Activated CD4-positive, alpha-beta T cell treated with anti-CD3 and anti-CD28 coated beads, Interleukin-2, amount 10 ng/mL, durations not matched to agents 7 days and 5 days (primary cell): Measurements from ENCODE around the gene HIVEP3. TPM values are rescaled to one million over a fixed set of nuclear protein-coding genes. Genes with fewer than 3 reads are reported as not detected.
A peak's percentile ranks its signal among the peaks of the same experiment; 100 is the strongest.

Experiments used
- CTCF ChIA-PET: fragments of 350-600 bp; sonication (Branson Sonifier 250); formaldehyde crosslinking; loops from one replicate; lab custom pipeline; 2021; ENCODE audit warnings: antibody characterized with exemption; lab: Charles Lee
- POLR2A ChIA-PET: fragments of 350-600 bp; sonication (Branson Sonifier 250); formaldehyde crosslinking; loops from one replicate; lab custom pipeline; 2021; ENCODE audit warnings: antibody characterized with exemption; lab: Charles Lee
- DNase-seq: peaks from one replicate; pipeline ENCODE4 v3.0.0-alpha.2; 2020
- H3K27ac Mint-ChIP-seq: one replicate; pipeline ENCODE4 v1.8.0; 2021; ENCODE audit warnings: mild to moderate bottlenecking, moderate library complexity, mixed read lengths
- H3K27me3 Mint-ChIP-seq: one replicate; pipeline ENCODE4 v1.8.0; 2021; ENCODE audit warnings: mixed read lengths
- H3K36me3 Mint-ChIP-seq: one replicate; pipeline ENCODE4 v1.8.0; 2021; ENCODE audit warnings: low read depth, mixed read lengths
- H3K4me1 Mint-ChIP-seq: one replicate; pipeline ENCODE4 v1.8.0; 2021; ENCODE audit warnings: mixed read lengths
- H3K4me3 Mint-ChIP-seq: one replicate; pipeline ENCODE4 v1.8.0; 2021; ENCODE audit warnings: mild to moderate bottlenecking, moderate library complexity, mixed read lengths
- H3K9me3 Mint-ChIP-seq: one replicate; pipeline ENCODE4 v1.8.0; 2021; ENCODE audit warnings: mixed read lengths
- total RNA-seq, 2 experiments: library from RNA; stranded (reverse); gene quantifications; one replicate each; pipeline ENCODE4 v1.2.3, GENCODE V29; 2021

HIVEP3 gene
- total RNA-seq, 2 experiments from 2014 or later, result 18.4 to 21.5 TPM

- Mint-ChIP-seq H3K36me3 (peaks cover 3% of the 10 kb centered on the region), H3K4me3 (no peak overlapping the region), H3K27ac (no peak overlapping the region), H3K27me3 (no peaks in the 10 kb centered on the region), H3K4me1 (peaks cover 74% of the 10 kb centered on the region), H3K9me3 (no peaks in the 10 kb centered on the region)
- CTCF ChIA-PET, result interaction anchor here (1.0 to 1.3 kb wide), 4 partner anchors 11 to 236 kb away, joined by 3 read pairs; no protein-coding TSS in a partner anchor
- POLR2A ChIA-PET, result no interaction called here
- DNase-seq, result no peak
Measured at GRCh38 chr1:41809692-41810091, 109.0 kb downstream of the HIVEP3 start.

- H3K27me3 Mint-ChIP-seq, result no peaks in the 10 kb centered on the region
- POLR2A ChIA-PET, result no interaction called here
Measured at GRCh38 chr1:41807390-41807789, 111.3 kb downstream of the HIVEP3 start.

GRCh38 chr1:41806472-41807155 is 112.1 kb downstream of the HIVEP3 start:
- peak; percentile 59 for DNase-seq
- ChIA-PET POLR2A (no interaction called here), CTCF (no interaction called here)
- Mint-ChIP-seq H3K27ac (peak overlapping the region; percentile 92), H3K36me3 (peaks cover 9% of the 10 kb centered on the region), H3K27me3 (no peaks in the 10 kb centered on the region), H3K9me3 (no peaks in the 10 kb centered on the region), H3K4me1 (peaks cover 93% of the 10 kb centered on the region), H3K4me3 (peak overlapping the region; percentile 62)

More at GRCh38 chr1:41807390-41807789, 111.3 kb downstream of the HIVEP3 start:
- CTCF ChIA-PET, result no interaction called here
- Mint-ChIP-seq H3K4me3 (peak overlapping the region; percentile 62), H3K9me3 (no peaks in the 10 kb centered on the region), H3K4me1 (peaks cover 92% of the 10 kb centered on the region), H3K27ac (peak overlapping the region; percentile 92), H3K36me3 (peaks cover 9% of the 10 kb centered on the region)
- DNase-seq, result no peak

DNA sequence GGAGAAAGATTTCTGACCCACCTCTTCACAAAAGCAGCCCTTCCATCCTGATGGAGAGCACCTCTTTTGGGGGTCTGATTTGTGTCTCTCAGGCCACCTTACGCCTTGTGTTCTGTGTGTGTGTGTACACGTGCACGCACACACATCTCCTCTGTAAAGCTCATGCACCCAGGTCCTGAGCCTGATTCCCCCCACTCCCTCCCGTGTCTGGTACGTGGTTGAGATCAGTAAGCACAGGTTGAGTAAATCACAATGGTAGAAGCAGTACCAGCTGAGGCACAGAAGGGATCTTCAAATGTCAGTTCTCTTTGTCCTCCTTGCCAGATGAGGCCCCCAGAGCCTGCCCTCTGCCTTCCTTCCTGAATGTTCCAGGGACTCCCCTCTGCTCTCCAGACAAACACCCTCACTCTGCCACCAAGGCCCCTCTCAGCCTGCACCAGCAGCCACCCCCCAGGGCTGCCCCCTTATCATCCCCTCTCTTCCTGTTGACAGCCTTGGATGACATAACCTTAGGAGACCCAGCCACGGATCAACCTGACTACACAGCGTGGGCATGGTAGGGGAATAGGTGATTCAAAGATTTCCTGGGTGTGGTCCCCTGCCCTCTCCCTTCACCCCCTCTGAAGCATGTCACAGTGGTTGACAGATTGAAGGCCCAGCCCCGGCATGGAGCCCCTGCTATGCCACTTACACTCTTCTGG is 112.8 kb downstream of the HIVEP3 start:
- H3K27me3 Mint-ChIP-seq, result no peaks in the 10 kb centered on the region
- POLR2A ChIA-PET, result no interaction called here
- peak overlapping the region; percentile 92 for H3K27ac Mint-ChIP-seq

DNA sequence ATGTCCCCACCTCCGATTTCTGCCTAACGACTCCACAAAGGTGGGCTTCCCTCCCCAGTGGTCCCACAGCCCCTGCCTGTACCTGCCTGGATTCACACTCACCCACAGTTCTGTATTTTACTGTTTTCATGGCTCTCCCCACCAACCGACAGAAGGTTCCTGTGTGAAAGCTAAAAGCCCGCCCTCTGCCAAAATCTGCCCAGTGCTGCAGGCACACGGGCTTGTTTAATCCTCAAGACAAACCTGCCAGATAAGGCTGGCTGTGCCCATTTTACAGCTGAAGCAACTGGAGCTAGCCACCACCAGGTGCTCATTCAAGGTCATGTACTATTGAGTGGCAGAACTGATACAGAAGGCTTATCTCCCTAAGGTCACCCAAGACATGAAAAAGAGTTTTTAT is 114.5 kb downstream of the HIVEP3 start:
- Mint-ChIP-seq H3K27ac (peak overlapping the region; percentile 73), H3K27me3 (no peaks in the 10 kb centered on the region), H3K36me3 (peaks cover 20% of the 10 kb centered on the region), H3K9me3 (no peaks in the 10 kb centered on the region), H3K4me1 (peaks cover 94% of the 10 kb centered on the region), H3K4me3 (no peak overlapping the region)
- peak; percentile 57 for DNase-seq
- CTCF ChIA-PET, result interaction anchor here (1.3 to 1.8 kb wide), 3 partner anchors 12 to 20 kb away, joined by 3 to 6 read pairs (median 3); no protein-coding TSS in a partner anchor
- POLR2A ChIA-PET, result no interaction called here

More for the DNA sequence above, 112.8 kb downstream of the HIVEP3 start:
- Mint-ChIP-seq H3K9me3 (no peaks in the 10 kb centered on the region), H3K4me3 (peak overlapping the region; percentile 62), H3K36me3 (peaks cover 11% of the 10 kb centered on the region), H3K4me1 (peaks cover 93% of the 10 kb centered on the region)
- CTCF ChIA-PET, result interaction anchor here (0.9 to 1.2 kb wide), 3 partner anchors 134 to 870 kb away, joined by 3 read pairs; no protein-coding TSS in a partner anchor
- DNase-seq, result peak; percentile 46

DNA sequence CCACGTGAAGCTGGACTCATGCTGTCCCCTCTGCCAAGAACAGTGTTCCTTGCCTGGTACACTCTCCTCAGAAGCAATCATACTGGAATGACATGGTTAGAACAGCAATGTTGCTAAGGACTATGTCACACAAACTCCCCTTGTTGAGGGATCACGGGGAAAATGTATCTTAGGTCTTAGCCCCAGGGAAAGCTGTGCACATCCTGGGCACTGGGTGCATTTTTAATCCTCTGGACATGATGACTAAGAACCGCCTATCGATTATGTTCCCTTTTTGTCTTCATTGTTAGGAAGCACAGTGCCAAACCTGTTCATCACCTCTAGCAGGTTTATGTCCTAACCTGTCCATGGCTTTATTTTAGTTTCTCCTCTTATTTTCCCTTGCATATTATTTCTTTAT is 115.1 kb downstream of the HIVEP3 start:
- Mint-ChIP-seq H3K36me3 (peaks cover 24% of the 10 kb centered on the region), H3K27me3 (no peaks in the 10 kb centered on the region), H3K9me3 (no peaks in the 10 kb centered on the region), H3K4me3 (peak overlapping the region; percentile 25), H3K27ac (peak overlapping the region; percentile 91), H3K4me1 (peaks cover 96% of the 10 kb centered on the region)
- DNase-seq, result no peak
- POLR2A ChIA-PET, result no interaction called here
- CTCF ChIA-PET, result interaction anchor here (1.0 to 1.8 kb wide), 3 partner anchors 11 to 136 kb away, joined by 3 to 6 read pairs (median 3); no protein-coding TSS in a partner anchor

GRCh38 chr1:41802532-41803501 is 115.9 kb downstream of the HIVEP3 start:
- Mint-ChIP-seq H3K4me1 (peaks cover 92% of the 10 kb centered on the region), H3K4me3 (peak overlapping the region; percentile 25), H3K27ac (peak overlapping the region; percentile 91), H3K9me3 (no peaks in the 10 kb centered on the region), H3K27me3 (no peaks in the 10 kb centered on the region), H3K36me3 (peaks cover 24% of the 10 kb centered on the region)
- ChIA-PET CTCF (interaction anchor here (1.0 to 4.4 kb wide), 3 partner anchors 8 to 135 kb away, joined by 3 to 21 read pairs (median 3); no protein-coding TSS in a partner anchor), POLR2A (no interaction called here)
- peak; percentile 59 for DNase-seq

DNA sequence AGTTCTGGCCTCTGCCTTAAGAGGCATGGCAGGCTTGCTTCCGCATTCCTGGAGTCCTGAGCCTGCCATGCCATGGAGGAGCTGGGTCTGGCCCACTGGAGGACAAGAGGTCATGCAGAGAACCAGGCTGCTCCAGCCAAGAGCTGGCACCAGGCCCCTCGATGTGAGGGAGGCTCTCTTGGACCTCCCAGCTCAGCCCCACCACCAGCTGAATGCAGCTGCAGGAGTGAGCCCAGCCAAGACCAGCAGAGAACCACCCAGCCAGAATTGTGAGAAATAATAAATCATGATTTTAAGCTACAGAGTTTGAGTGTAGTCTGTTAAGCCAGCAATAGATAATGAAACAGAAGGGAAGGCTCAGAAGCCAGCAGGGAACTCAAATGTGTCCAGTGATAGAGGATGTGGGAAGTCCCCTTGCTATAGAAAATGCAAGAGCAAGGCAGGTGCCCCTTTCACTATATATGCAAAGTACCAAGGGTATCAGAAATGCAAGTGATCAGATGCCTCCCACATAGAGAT is 118.4 kb downstream of the HIVEP3 start:
- ChIA-PET POLR2A (interaction anchor here (0.8 kb wide), 1 partner anchor 224 kb away, joined by 3 read pairs; no protein-coding TSS in a partner anchor), CTCF (interaction anchor here (1.7 to 4.4 kb wide), 3 partner anchors 11 to 63 kb away, joined by 3 to 21 read pairs (median 4); no protein-coding TSS in a partner anchor)
- Mint-ChIP-seq H3K27me3 (no peaks in the 10 kb centered on the region), H3K36me3 (peaks cover 22% of the 10 kb centered on the region), H3K9me3 (no peaks in the 10 kb centered on the region), H3K4me1 (peaks cover 75% of the 10 kb centered on the region), H3K27ac (peak overlapping the region; percentile 36), H3K4me3 (no peak overlapping the region)
- DNase-seq, result no peak

- H3K4me3 Mint-ChIP-seq, result no peak overlapping the region
- peaks cover 73% of the 10 kb centered on the region for H3K4me1 Mint-ChIP-seq
- ChIA-PET CTCF (interaction anchor here (1.3 to 4.4 kb wide), 3 partner anchors 9 to 13 kb away, joined by 3 to 21 read pairs (median 4); no protein-coding TSS in a partner anchor), POLR2A (interaction anchor here (0.8 kb wide), 1 partner anchor 224 kb away, joined by 3 read pairs; no protein-coding TSS in a partner anchor)
- DNase-seq, result no peak
- H3K27ac Mint-ChIP-seq, result peak overlapping the region; percentile 36
- no peaks in the 10 kb centered on the region for H3K9me3 Mint-ChIP-seq
- peaks cover 23% of the 10 kb centered on the region for H3K36me3 Mint-ChIP-seq
- no peaks in the 10 kb centered on the region for H3K27me3 Mint-ChIP-seq
Measured at GRCh38 chr1:41799723-41800122, 119.0 kb downstream of the HIVEP3 start.

DNA sequence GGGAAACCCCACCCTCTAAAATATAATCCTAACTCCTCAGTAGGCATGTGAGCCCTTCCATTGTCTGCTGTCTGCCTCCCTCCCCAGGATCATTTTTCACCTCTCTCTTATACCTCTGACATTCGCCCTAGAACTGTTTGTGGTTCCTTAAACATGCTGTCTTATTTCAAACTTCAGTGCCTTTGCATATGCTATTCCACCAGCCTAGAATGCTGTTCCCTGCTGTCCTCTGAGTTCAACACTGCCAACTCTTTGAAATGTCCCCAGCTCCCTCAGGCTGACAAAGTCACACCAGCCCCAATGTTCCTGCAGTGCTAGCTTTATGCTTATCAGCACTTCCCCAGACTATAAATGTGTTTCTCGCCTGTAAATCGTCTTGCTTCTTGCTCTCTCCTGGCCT is 119.5 kb downstream of the HIVEP3 start:
- ChIA-PET CTCF (interaction anchor here (1.3 to 4.4 kb wide), 2 partner anchors 10 to 12 kb away, joined by 3 to 21 read pairs; no protein-coding TSS in a partner anchor), POLR2A (interaction anchor here (0.8 kb wide), 1 partner anchor 223 kb away, joined by 3 read pairs; no protein-coding TSS in a partner anchor)
- Mint-ChIP-seq H3K36me3 (peaks cover 23% of the 10 kb centered on the region), H3K27me3 (no peaks in the 10 kb centered on the region), H3K27ac (peak overlapping the region; percentile 32), H3K9me3 (no peaks in the 10 kb centered on the region), H3K4me3 (no peak overlapping the region), H3K4me1 (peaks cover 68% of the 10 kb centered on the region)
- DNase-seq, result no peak

DNA sequence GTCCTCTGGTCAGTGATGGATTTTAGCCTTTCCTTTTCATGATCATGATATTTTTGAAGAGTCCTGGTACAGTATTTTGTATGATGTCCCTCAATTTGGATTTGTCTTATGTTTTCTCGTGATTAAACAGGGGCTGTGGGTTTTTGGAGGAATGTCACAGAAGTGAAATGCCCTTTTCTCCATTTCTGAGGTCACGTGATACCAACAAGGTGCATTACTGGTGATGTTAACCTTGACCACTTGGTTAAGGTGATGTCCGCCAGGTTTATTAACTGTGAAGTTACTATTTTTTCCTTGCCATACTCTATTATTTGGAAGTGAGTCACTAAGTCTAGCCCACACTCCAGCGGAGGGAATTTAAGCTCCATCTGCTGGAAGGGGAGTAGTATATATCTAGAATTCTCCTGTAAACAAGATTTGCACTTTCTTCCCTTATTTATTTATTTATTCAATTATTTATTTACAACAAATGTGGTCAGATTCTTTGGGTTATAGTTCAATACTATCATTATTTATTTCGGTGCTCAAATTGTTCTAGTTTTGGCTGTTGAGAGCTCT is 123.4 kb downstream of the HIVEP3 start:
- Mint-ChIP-seq H3K36me3 (peaks cover 19% of the 10 kb centered on the region), H3K4me1 (peaks cover 67% of the 10 kb centered on the region)
- CTCF ChIA-PET, result no interaction called here

More for the DNA sequence above, 123.4 kb downstream of the HIVEP3 start:
- DNase-seq, result no peak
- POLR2A ChIA-PET, result no interaction called here
- H3K4me3 Mint-ChIP-seq, result no peak overlapping the region
- H3K9me3 Mint-ChIP-seq, result peaks cover 6% of the 10 kb centered on the region
- H3K27me3 Mint-ChIP-seq, result no peaks in the 10 kb centered on the region
- no peak overlapping the region for H3K27ac Mint-ChIP-seq
